ENCODE results near the gene CA7.

The CA7 gene

GRCh38 chr16:66856801-66857200 is 12.6 kb downstream of the CA7 start:
- Histone ChIP-seq H3K36me3 (ENCODE audit: control insufficient read depth in 2 of 2, insufficient read depth in 1 of 2, low read length in 2 of 2) (no peaks in the 10 kb centered on the region), H3K27ac (ENCODE audit: extremely low read depth, low read depth, low read length) (no peak overlapping the region), H3K4me1 (ENCODE audit: control insufficient read depth, insufficient read depth, low read length) (no peaks in the 10 kb centered on the region), H3K9me3 (ENCODE audit: control insufficient read depth, insufficient read depth, low read depth, low read length) (no peaks in the 10 kb centered on the region), H3K4me3 (ENCODE audit: low read depth, low read length) (no peak overlapping the region)
- ChIA-PET CTCF (interaction anchor here (0.7 to 2.8 kb wide), 7 partner anchors 11 to 452 kb away, joined by 3 to 19 read pairs (median 4); partner anchors contain the start of gene NAE1), POLR2A (interaction anchor here (1.7 kb wide), 1 partner anchor 11 kb away, joined by 6 read pairs; no protein-coding TSS in a partner anchor)
- no peak for TF ChIP-seq ZNF692 (tag by site-specific recombination; IDR thresholded peaks at IDR 0.05)
- no peak for TF ChIP-seq ZFP3 (tag by site-specific recombination; IDR thresholded peaks at IDR 0.05; ENCODE audit: low read depth)
- TF ChIP-seq ZNF169 (tag by site-specific recombination; IDR thresholded peaks at IDR 0.05) = no peak
- TF ChIP-seq ZNF423 (tag by site-specific recombination; IDR thresholded peaks at IDR 0.05) = no peak
- TF ChIP-seq ZNF155 (tag by site-specific recombination; IDR thresholded peaks at IDR 0.05) = no peak
- no peak for TF ChIP-seq WT1 (tag by site-specific recombination; IDR thresholded peaks at IDR 0.05)
- TF ChIP-seq ZNF292 (tag by site-specific recombination; IDR thresholded peaks at IDR 0.05; ENCODE audit: borderline replicate concordance, low read depth) = no peak
- no peak for TF ChIP-seq ZNF747 (tag by site-specific recombination; IDR thresholded peaks at IDR 0.05)
- TF ChIP-seq ZFP41 (tag by site-specific recombination; IDR thresholded peaks at IDR 0.05; ENCODE audit: borderline replicate concordance) = no peak
- TF ChIP-seq ZNF2 (tag by site-specific recombination; IDR thresholded peaks at IDR 0.05) = no peak
- TF ChIP-seq HOXD13 (CRISPR knock-in tag; IDR thresholded peaks at IDR 0.05; ENCODE audit: borderline replicate concordance) = no peak
- no peak for TF ChIP-seq ZNF510 (tag by site-specific recombination; IDR thresholded peaks at IDR 0.05; ENCODE audit: insufficient replicate concordance)
- no peak for TF ChIP-seq ELK4 (IDR thresholded peaks at IDR 0.05; ENCODE audit: borderline replicate concordance, low read depth, low read length)
- no peak for TF ChIP-seq ZNF112 (tag by site-specific recombination; IDR thresholded peaks at IDR 0.05)
- no peak for TF ChIP-seq ZSCAN4 (tag by site-specific recombination; IDR thresholded peaks at IDR 0.05)
- TF ChIP-seq EGR2 (tag by site-specific recombination; IDR thresholded peaks at IDR 0.05; ENCODE audit: low read depth) = no peak

GRCh38 chr16:66857437-66857836 is 13.2 kb downstream of the CA7 start:
- Histone ChIP-seq H3K4me1 (ENCODE audit: control insufficient read depth, insufficient read depth, low read length) (no peaks in the 10 kb centered on the region), H3K36me3 (ENCODE audit: control insufficient read depth in 2 of 2, insufficient read depth in 1 of 2, low read length in 2 of 2) (no peaks in the 10 kb centered on the region), H3K9me3 (ENCODE audit: control insufficient read depth, insufficient read depth, low read depth, low read length) (no peaks in the 10 kb centered on the region), H3K27ac (ENCODE audit: extremely low read depth, low read depth, low read length) (no peak overlapping the region), H3K4me3 (ENCODE audit: low read depth, low read length) (no peak overlapping the region)
- ChIA-PET CTCF (interaction anchor here (1.1 to 2.8 kb wide), 3 partner anchors 10 to 129 kb away, joined by 3 to 19 read pairs (median 4); no protein-coding TSS in a partner anchor), POLR2A (interaction anchor here (1.7 kb wide), 1 partner anchor 10 kb away, joined by 6 read pairs; no protein-coding TSS in a partner anchor)
- TF ChIP-seq ZNF830 (tag by site-specific recombination; IDR thresholded peaks at IDR 0.05; ENCODE audit: low read depth) (no peak), ZNF777 (tag by site-specific recombination; IDR thresholded peaks at IDR 0.05; ENCODE audit: borderline replicate concordance) (no peak), ZNF184 (tag by site-specific recombination; IDR thresholded peaks at IDR 0.05) (no peak), ZNF580 (tag by site-specific recombination; IDR thresholded peaks at IDR 0.05) (no peak), ZBTB26 (tag by site-specific recombination; optimal IDR thresholded peaks at IDR 0.05) (no peak), ZNF530 (tag by site-specific recombination; IDR thresholded peaks at IDR 0.05; ENCODE audit: low read depth) (no peak), ZNF18 (tag by site-specific recombination; IDR thresholded peaks at IDR 0.05) (no peak), ZNF341 (tag by site-specific recombination; IDR thresholded peaks at IDR 0.05; ENCODE audit: low read depth) (no peak), ZNF214 (tag by site-specific recombination; IDR thresholded peaks at IDR 0.05; ENCODE audit: borderline replicate concordance) (no peak), ZNF585B (tag by site-specific recombination; IDR thresholded peaks at IDR 0.05) (no peak), ZNF510 (tag by site-specific recombination; IDR thresholded peaks at IDR 0.05; ENCODE audit: insufficient replicate concordance) (no peak)

All from HEK293 (cell line).